K562 (cell line): ENCODE results near the gene ITGA11. TPM values are rescaled to one million over a fixed set of nuclear protein-coding genes. Genes with fewer than 3 reads are reported as not detected.

Experiments used
- ATAC-seq: fragments of 200-7000 bp; cut with Tn5 transposase; 3 replicates; pipeline ENCODE4 v1.9.1; 2020; ENCODE audit warnings: moderate library complexity
- BruUV-seq: library from RNA; stranded (reverse); fragments of 400-500 nt; replicated peaks from 2 replicates; lab custom pipeline; 2021; lab: Mats Ljungman, UMichigan
- CTCF ChIA-PET: fragments of 300-600 bp; formaldehyde crosslinking; extraction: SDS; loops from one replicate; lab custom pipeline; 2021; ENCODE audit warnings: low intra/inter-chr PET ratio; lab: Yijun Ruan, JAX
- POLR2A ChIA-PET: fragments of 300-600, 350-650 bp; sonication (Branson Sonifier 250); formaldehyde crosslinking; extraction: SDS; loops from one replicate; lab custom pipeline; 2021; ENCODE audit warnings: antibody characterized with exemption, inconsistent platforms; lab: Yijun Ruan, JAX
- DNase-seq, 4 experiments: peaks; one replicate each; pipeline versions ENCODE4 v3.0.0 to v3.0.0-alpha.2; 2011 to 2018; ENCODE audit warnings: low spot score in 3 of 4, mixed read lengths in 3 of 4; ENCODE audit errors: extremely low read depth in 1 of 4
- FAIRE-seq: peaks from 2 replicates; lab custom pipeline; 2011; peaks lifted over from hg19 to GRCh38; lab: Jason Lieb, UNC
- H2AFZ ChIP-seq: 2 replicates; pipeline ENCODE4 v1.6.0; 2011; ENCODE audit warnings: low read depth, low read length, control low read depth, inconsistent platforms
- H3K27ac ChIP-seq: fragments of 200-600 bp; 3 replicates; pipeline ENCODE4 v1.8.0; 2011; ENCODE audit warnings: low read depth, mild to moderate bottlenecking, control low read depth, inconsistent platforms, low read length, moderate library complexity, mixed read lengths; ENCODE audit errors: extremely low read depth
- H3K27me3 ChIP-seq, 2 experiments: fragments of 300-600 bp in 1 of 2; 2 replicates in 1 of 2; 3 replicates in 1 of 2; pipeline versions ENCODE4 v1.6.0 to v1.8.0; 2011; ENCODE audit warnings: inconsistent platforms in 2 of 2, low read length in 2 of 2, mild to moderate bottlenecking in 1 of 2, mixed read lengths in 1 of 2, moderate library complexity in 1 of 2; ENCODE audit not compliant: control insufficient read depth in 2 of 2, insufficient read depth in 2 of 2
- H3K36me3 ChIP-seq: fragments of 300-600 bp; 3 replicates; pipeline ENCODE4 v1.8.0; 2011; ENCODE audit warnings: mild to moderate bottlenecking, low read length, inconsistent platforms; ENCODE audit not compliant: control insufficient read depth, insufficient read depth
- H3K4me1 ChIP-seq, 2 experiments: fragments of 200-600 bp in 1 of 2; replicated peaks in 1 of 2; 2 replicates in 1 of 2; 3 replicates in 1 of 2; pipeline versions ENCODE4 v1.5.1 to v1.8.0; 2011; ENCODE audit warnings: inconsistent platforms in 2 of 2, low read length in 2 of 2, mild to moderate bottlenecking in 1 of 2, mixed read lengths in 1 of 2, moderate library complexity in 1 of 2; ENCODE audit not compliant: control insufficient read depth in 2 of 2, insufficient read depth in 2 of 2
- H3K4me2 ChIP-seq: 2 replicates; pipeline ENCODE4 v1.6.1; 2011; ENCODE audit warnings: low read length, control low read depth, inconsistent platforms, mixed read lengths; ENCODE audit not compliant: insufficient read depth
- H3K4me3 ChIP-seq: fragments of 200-600 bp; sonication (generic), shearing (Covaris generic); 2 replicates; pipeline ENCODE4 v1.5.1; 2016; ENCODE audit warnings: control low read depth, inconsistent platforms
- H3K79me2 ChIP-seq: fragments of 200-600 bp; 3 replicates; pipeline ENCODE4 v1.8.0; 2011; ENCODE audit warnings: low read length, inconsistent platforms; ENCODE audit not compliant: control insufficient read depth, insufficient read depth
- H3K9ac ChIP-seq, 2 experiments: 2 replicates each; pipeline versions ENCODE4 v1.6.0 to v1.6.1; 2011; ENCODE audit warnings: low read depth in 2 of 2, low read length in 2 of 2, control low read depth in 1 of 2, inconsistent platforms in 1 of 2, mild to moderate bottlenecking in 1 of 2, mixed read lengths in 1 of 2; ENCODE audit not compliant: insufficient read depth in 1 of 2
- H3K9me1 ChIP-seq: one replicate; pipeline ENCODE4 v1.6.0; 2011; ENCODE audit warnings: inconsistent platforms, mild to moderate bottlenecking, low read length, moderate library complexity; ENCODE audit not compliant: control insufficient read depth, insufficient read depth
- H3K9me3 ChIP-seq: replicated peaks from 2 replicates; pipeline ENCODE4 v1.5.1; 2011; ENCODE audit warnings: low read depth, low read length, inconsistent platforms; ENCODE audit not compliant: control insufficient read depth, insufficient read depth
- H4K20me1 ChIP-seq: replicated peaks from 2 replicates; pipeline ENCODE4 v1.6.1; 2011; ENCODE audit warnings: low read length, inconsistent platforms, mixed read lengths; ENCODE audit not compliant: control insufficient read depth, insufficient read depth
- ATF3 ChIP-seq, 2 experiments: fragments of 450-650 bp in 1 of 2; sonication (generic) in 1 of 2; formaldehyde crosslinking in 1 of 2; IDR thresholded peaks in 1 of 2; conservative IDR thresholded peaks in 1 of 2; 2 replicates each; pipeline versions ENCODE4 v1.6.1 to v1.8.1; 2016 to 2023; ENCODE audit warnings: mild to moderate bottlenecking in 2 of 2, moderate library complexity in 2 of 2, inconsistent platforms in 1 of 2, missing genetic modification reagents in 1 of 2
- BRD9 ChIP-seq: fragments of 450-650 bp; IDR thresholded peaks from 2 replicates; pipeline ENCODE4 v1.6.1; 2018; ENCODE audit warnings: low read depth; ENCODE audit not compliant: partially characterized antibody
- E4F1 ChIP-seq: fragments of 250-450 bp; sonication (Bioruptor Pico); IDR thresholded peaks from 2 replicates; pipeline ENCODE4 v1.5.0; 2021; ENCODE audit warnings: mild to moderate bottlenecking, borderline replicate concordance
- FOXA3 ChIP-seq, 2 experiments: fragments of 450-650 bp in 1 of 2; sonication (generic) in 1 of 2; formaldehyde crosslinking; IDR thresholded peaks in 1 of 2; conservative IDR thresholded peaks in 1 of 2; 2 replicates each; pipeline versions ENCODE4 v1.4.0 to v1.8.0; 2020 to 2022; ENCODE audit warnings: mild to moderate bottlenecking in 2 of 2, missing genetic modification reagents in 1 of 2
- HDAC6 ChIP-seq: IDR thresholded peaks from 2 replicates; pipeline ENCODE4 v1.6.1; 2012; ENCODE audit warnings: low read depth, mild to moderate bottlenecking, control low read depth, inconsistent platforms, low read length, moderate library complexity
- HSF4 ChIP-seq: fragments of 250-450 bp; sonication (Bioruptor Pico); IDR thresholded peaks from 2 replicates; pipeline ENCODE4 v2.1.2; 2022; ENCODE audit warnings: mild to moderate bottlenecking, moderate library complexity, borderline replicate concordance
- POLR2B ChIP-seq: fragments of 450-650 bp; IDR thresholded peaks from 2 replicates; pipeline ENCODE4 v1.6.1; 2018; ENCODE audit warnings: low read depth; ENCODE audit not compliant: partially characterized antibody
- THAP7 ChIP-seq: fragments of 250-450 bp; sonication (Bioruptor Pico); IDR thresholded peaks from 2 replicates; pipeline ENCODE4 v1.5.0; 2021
- ZNF766 ChIP-seq: fragments of 200-800 bp; sonication (Bioruptor generic); conservative IDR thresholded peaks from 2 replicates; pipeline ENCODE4 v1.6.1; 2016; ENCODE audit warnings: missing genetic modification characterization, missing compliant biosample characterization
- WGBS: fragments of 100-300 bp; shearing (Covaris generic); methylation state at CpG from one replicate; pipeline ENCODE4 v1.1.6; 2016; ENCODE audit warnings: low coverage, mixed read lengths; ENCODE audit not compliant: insufficient coverage; ENCODE audit errors: missing lambda C conversion rate; 5-methylcytosine and 5-hydroxymethylcytosine counted together
- in situ Hi-C: fragments of 300-500 bp; cut with MboI; formaldehyde crosslinking; loops from 4 replicates; pipeline ENCODE4 v1.15.0; 2018; ENCODE audit warnings: inconsistent platforms, mixed read lengths
- intact Hi-C: fragments of 100-400 bp; cut with micrococcal nuclease; formaldehyde crosslinking; loops from 2 replicates; pipeline ENCODE4 v1.14.2; 2022
- polyA plus RNA-seq, 8 experiments: library from polyadenylated mRNA; depleted of rRNA in 4 of 8; stranded (reverse) in 5 of 8; unstranded in 3 of 8; fragments of >200 nt; fragmentation: Nextera tagmentation in 2 of 8; fragmentation: Illumina TruSeq in 1 of 8; extraction: Ambion mirVana in 2 of 8; extraction: Trizol in 1 of 8; gene quantifications; 2 replicates each; pipeline versions ENCODE4 v1.2.1 to v1.2.3, GENCODE V29; 2011 to 2014; ENCODE audit warnings: inconsistent platforms in 1 of 8, missing spikeins in 1 of 8
- total RNA-seq, 7 experiments: library from RNA; depleted of rRNA in 6 of 7; stranded (reverse); fragments of >200 nt in 6 of 7; fragmentation: Illumina TruSeq in 2 of 7; extraction: Trizol in 2 of 7; gene quantifications; 2 replicates each; pipeline versions ENCODE4 v1.2.1 to v1.2.3, GENCODE V29; 2011 to 2021; ENCODE audit warnings: low replicate concordance in 1 of 7
- TF ChIP-seq, protein P1 (sequence below): fragments of 250-450 bp; sonication (Bioruptor Pico); IDR thresholded peaks from 2 replicates; pipeline ENCODE4 v1.4.0; 2020

ITGA11 gene
- total and polyA plus RNA-seq, 9 of the 15 experiments (the other 6 are each of a cell fraction or from before 2014, with no cell fraction given) = 0.01 TPM; not detected in 8

- TF ChIP-seq ZNF766 (CRISPR knock-in tag) (no peak), BRD9 (no peak), POLR2B (no peak)
These were observed 4.6 kb downstream of the ITGA11 start (continued) for GRCh38 chr15:68427366-68427765.

- no TSS peak for BruUV-seq
- no peaks in the 10 kb centered on the region for H3K9me1 ChIP-seq
- POLR2A ChIA-PET = interaction anchor here (0.6 to 0.7 kb wide), 2 partner anchors 162 to 395 kb away, joined by 3 read pairs; partner anchors contain the start of gene ANP32A
- DNase-seq (no peak), FAIRE-seq (no peak), ATAC-seq (no peak)
- peaks cover 0 to 4% of the 10 kb centered on the region in 2 experiments; a peak in 1 of 5 replicates for H3K4me1 ChIP-seq
- intact Hi-C loops = no loop called here
- H3K36me3 ChIP-seq = no peaks in the 10 kb centered on the region
- CTCF ChIA-PET = no interaction called here
- no peak overlapping the region for H2AFZ ChIP-seq
- in situ Hi-C loops = no loop called here
- H3K9me3 ChIP-seq = no peaks in the 10 kb centered on the region
- no peak overlapping the region for H3K27ac ChIP-seq
- no peak overlapping the region for H3K4me3 ChIP-seq
- no peak overlapping the region for H3K9ac ChIP-seq
- H3K4me2 ChIP-seq = no peak overlapping the region
- WGBS = 3% methylated on average over 5 of the region's 6 CpGs
- peaks cover 10 to 39% of the 10 kb centered on the region in 2 experiments; a peak in 3 of 5 replicates for H3K27me3 ChIP-seq
- no peaks in the 10 kb centered on the region for H4K20me1 ChIP-seq
- no peaks in the 10 kb centered on the region for H3K79me2 ChIP-seq
- TF ChIP-seq E4F1 (CRISPR knock-in tag) (no peak), ATF3 (IDR thresholded peaks at IDR 0.05) (no peak), ATF3 (CRISPR knock-in tag; conservative IDR thresholded peaks at IDR 0.05) (no peak), THAP7 (CRISPR knock-in tag) (no peak), FOXA3 (CRISPR knock-in tag; conservative IDR thresholded peaks at IDR 0.05 in 1 of 2, IDR thresholded peaks at IDR 0.05 in 1 of 2) (no peak), HSF4 (CRISPR knock-in tag) (no peak), HDAC6 (no peak)
- TF ChIP-seq, protein P1, sequence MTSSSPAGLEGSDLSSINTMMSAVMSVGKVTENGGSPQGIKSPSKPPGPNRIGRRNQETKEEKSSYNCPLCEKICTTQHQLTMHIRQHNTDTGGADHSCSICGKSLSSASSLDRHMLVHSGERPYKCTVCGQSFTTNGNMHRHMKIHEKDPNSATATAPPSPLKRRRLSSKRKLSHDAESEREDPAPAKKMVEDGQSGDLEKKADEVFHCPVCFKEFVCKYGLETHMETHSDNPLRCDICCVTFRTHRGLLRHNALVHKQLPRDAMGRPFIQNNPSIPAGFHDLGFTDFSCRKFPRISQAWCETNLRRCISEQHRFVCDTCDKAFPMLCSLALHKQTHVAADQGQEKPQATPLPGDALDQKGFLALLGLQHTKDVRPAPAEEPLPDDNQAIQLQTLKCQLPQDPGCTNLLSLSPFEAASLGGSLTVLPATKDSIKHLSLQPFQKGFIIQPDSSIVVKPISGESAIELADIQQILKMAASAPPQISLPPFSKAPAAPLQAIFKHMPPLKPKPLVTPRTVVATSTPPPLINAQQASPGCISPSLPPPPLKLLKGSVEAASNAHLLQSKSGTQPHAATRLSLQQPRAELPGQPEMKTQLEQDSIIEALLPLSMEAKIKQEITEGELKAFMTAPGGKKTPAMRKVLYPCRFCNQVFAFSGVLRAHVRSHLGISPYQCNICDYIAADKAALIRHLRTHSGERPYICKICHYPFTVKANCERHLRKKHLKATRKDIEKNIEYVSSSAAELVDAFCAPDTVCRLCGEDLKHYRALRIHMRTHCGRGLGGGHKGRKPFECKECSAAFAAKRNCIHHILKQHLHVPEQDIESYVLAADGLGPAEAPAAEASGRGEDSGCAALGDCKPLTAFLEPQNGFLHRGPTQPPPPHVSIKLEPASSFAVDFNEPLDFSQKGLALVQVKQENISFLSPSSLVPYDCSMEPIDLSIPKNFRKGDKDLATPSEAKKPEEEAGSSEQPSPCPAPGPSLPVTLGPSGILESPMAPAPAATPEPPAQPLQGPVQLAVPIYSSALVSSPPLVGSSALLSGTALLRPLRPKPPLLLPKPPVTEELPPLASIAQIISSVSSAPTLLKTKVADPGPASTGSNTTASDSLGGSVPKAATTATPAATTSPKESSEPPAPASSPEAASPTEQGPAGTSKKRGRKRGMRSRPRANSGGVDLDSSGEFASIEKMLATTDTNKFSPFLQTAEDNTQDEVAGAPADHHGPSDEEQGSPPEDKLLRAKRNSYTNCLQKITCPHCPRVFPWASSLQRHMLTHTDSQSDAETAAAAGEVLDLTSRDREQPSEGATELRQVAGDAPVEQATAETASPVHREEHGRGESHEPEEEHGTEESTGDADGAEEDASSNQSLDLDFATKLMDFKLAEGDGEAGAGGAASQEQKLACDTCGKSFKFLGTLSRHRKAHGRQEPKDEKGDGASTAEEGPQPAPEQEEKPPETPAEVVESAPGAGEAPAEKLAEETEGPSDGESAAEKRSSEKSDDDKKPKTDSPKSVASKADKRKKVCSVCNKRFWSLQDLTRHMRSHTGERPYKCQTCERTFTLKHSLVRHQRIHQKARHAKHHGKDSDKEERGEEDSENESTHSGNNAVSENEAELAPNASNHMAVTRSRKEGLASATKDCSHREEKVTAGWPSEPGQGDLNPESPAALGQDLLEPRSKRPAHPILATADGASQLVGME (CRISPR knock-in tag) = no peak
These were observed 5.8 kb downstream of the ITGA11 start for GRCh38 chr15:68426116-68426515.
